Hepatocyte (in vitro differentiated cells): ENCODE measurements around the gene SBF2. TPM values are rescaled to one million over a fixed set of nuclear protein-coding genes. Genes with fewer than 3 reads are reported as not detected.
A peak's percentile ranks its signal among the peaks of the same experiment; 100 is the strongest.

Experiments
- DNase-seq: peaks from one replicate; pipeline ENCODE4 v3.0.0-alpha.2; 2016; ENCODE audit warnings: low spot score
- H2AFZ ChIP-seq: fragments of 200-600 bp; sonication (generic); 2 replicates; pipeline ENCODE4 v1.6.0; 2016; ENCODE audit warnings: antibody characterized with exemption, mild to moderate bottlenecking
- H3K27ac ChIP-seq: fragments of 200-600 bp; sonication (generic); 2 replicates; pipeline ENCODE4 v1.5.1; 2016; ENCODE audit warnings: mild to moderate bottlenecking
- H3K27me3 ChIP-seq: fragments of 200-600 bp; sonication (generic); 2 replicates; pipeline ENCODE4 v1.6.1; 2016
- H3K36me3 ChIP-seq: fragments of 200-600 bp; sonication (generic); replicated peaks from 2 replicates; pipeline ENCODE4 v1.5.1; 2016; ENCODE audit warnings: low read depth; ENCODE audit not compliant: insufficient read depth
- H3K4me1 ChIP-seq: fragments of 200-600 bp; sonication (generic); 2 replicates; pipeline ENCODE4 v1.5.1; 2016; ENCODE audit warnings: mild to moderate bottlenecking, moderate library complexity; ENCODE audit not compliant: insufficient read depth
- H3K4me2 ChIP-seq: fragments of 200-600 bp; sonication (generic); 2 replicates; pipeline ENCODE4 v1.6.0; 2016
- H3K4me3 ChIP-seq: fragments of 200-600 bp; sonication (generic); 2 replicates; pipeline ENCODE4 v1.5.1; 2016; ENCODE audit warnings: mild to moderate bottlenecking
- H3K79me2 ChIP-seq: fragments of 200-600 bp; sonication (generic); 2 replicates; pipeline ENCODE4 v1.6.0; 2017; ENCODE audit warnings: mild to moderate bottlenecking
- H3K9me2 ChIP-seq: fragments of 200-600 bp; sonication (generic); replicated peaks from 2 replicates; pipeline ENCODE4 v1.6.0; 2017; ENCODE audit warnings: mild to moderate bottlenecking; ENCODE audit not compliant: insufficient read depth
- H3K9me3 ChIP-seq: fragments of 200-600 bp; sonication (generic); 2 replicates; pipeline ENCODE4 v1.5.1; 2016; ENCODE audit warnings: low read depth, mild to moderate bottlenecking
- H4K20me1 ChIP-seq: fragments of 200-600 bp; sonication (generic); 2 replicates; pipeline ENCODE4 v1.6.0; 2016; ENCODE audit warnings: mild to moderate bottlenecking; ENCODE audit not compliant: insufficient read depth, poor library complexity, severe bottlenecking
- EZH2 ChIP-seq: fragments of 200-600 bp; sonication (generic); IDR thresholded peaks from 2 replicates; pipeline ENCODE4 v1.6.1; 2016; ENCODE audit warnings: antibody characterized with exemption, mild to moderate bottlenecking, borderline replicate concordance
- EZH2phosphoT487 ChIP-seq: fragments of 200-600 bp; sonication (generic); IDR thresholded peaks from one replicate; pipeline ENCODE4 v1.6.1; 2018; ENCODE audit warnings: antibody characterized with exemption, mild to moderate bottlenecking, low read depth, moderate library complexity; ENCODE audit not compliant: unreplicated experiment, severe bottlenecking
- WGBS: methylation state at CpG from one replicate; pipeline ENCODE4 v1.1.6; 2016; ENCODE audit warnings: low lambda C conversion rate; ENCODE audit errors: missing lambda C conversion rate; 5-methylcytosine and 5-hydroxymethylcytosine counted together
- polyA plus RNA-seq: library from polyadenylated mRNA; unstranded; fragments of >200 nt; fragmentation: Nextera tagmentation; extraction: Ambion mirVana; gene quantifications from 2 replicates; pipeline ENCODE4 v1.2.1, GENCODE V29; 2016
- total RNA-seq: library from RNA; depleted of rRNA; stranded (reverse); fragments of >200 nt; gene quantifications from 2 replicates; pipeline ENCODE4 v1.2.3, GENCODE V29; 2014
- TF ChIP-seq, protein P1 (sequence below): fragments of 200-600 bp; sonication (generic); IDR thresholded peaks from 2 replicates; pipeline ENCODE4 v1.5.1; 2016; ENCODE audit warnings: antibody characterized with exemption, mild to moderate bottlenecking; ENCODE audit not compliant: poor library complexity

The SBF2 gene
- total and polyA plus RNA-seq, 2 experiments from 2014 or later = 25.7 to 83.2 TPM

DNA sequence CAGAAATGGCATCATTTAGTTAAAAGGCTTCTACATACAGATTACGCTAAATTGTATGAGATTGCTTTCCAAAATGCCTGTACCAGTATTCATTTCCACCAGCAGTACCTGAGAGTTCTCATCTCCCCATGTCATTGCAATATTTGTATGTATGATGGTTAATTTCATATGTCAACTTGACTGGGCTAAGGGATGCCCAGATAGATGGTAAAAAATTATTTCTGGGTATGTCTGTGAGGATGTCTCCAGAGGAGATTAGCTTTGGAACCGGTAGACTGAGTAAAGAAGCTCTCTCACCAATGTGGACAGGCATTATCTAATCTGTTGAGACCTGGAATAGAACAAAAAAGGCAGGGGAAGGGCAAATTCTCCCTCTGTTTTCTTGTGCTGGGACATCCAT lies 17.8 kb upstream of the SBF2 start:
- Histone ChIP-seq H2AFZ (no peak overlapping the region), H3K4me2 (no peak overlapping the region), H3K9me3 (no peaks in the 10 kb centered on the region), H3K79me2 (peaks cover 2% of the 10 kb centered on the region), H3K27ac (no peak overlapping the region), H3K4me1 (peaks cover 11% of the 10 kb centered on the region), H4K20me1 (no peaks in the 10 kb centered on the region), H3K36me3 (no peaks in the 10 kb centered on the region), H3K4me3 (no peak overlapping the region), H3K9me2 (no peaks in the 10 kb centered on the region), H3K27me3 (peaks cover 2% of the 10 kb centered on the region)
- TF ChIP-seq, protein P1, sequence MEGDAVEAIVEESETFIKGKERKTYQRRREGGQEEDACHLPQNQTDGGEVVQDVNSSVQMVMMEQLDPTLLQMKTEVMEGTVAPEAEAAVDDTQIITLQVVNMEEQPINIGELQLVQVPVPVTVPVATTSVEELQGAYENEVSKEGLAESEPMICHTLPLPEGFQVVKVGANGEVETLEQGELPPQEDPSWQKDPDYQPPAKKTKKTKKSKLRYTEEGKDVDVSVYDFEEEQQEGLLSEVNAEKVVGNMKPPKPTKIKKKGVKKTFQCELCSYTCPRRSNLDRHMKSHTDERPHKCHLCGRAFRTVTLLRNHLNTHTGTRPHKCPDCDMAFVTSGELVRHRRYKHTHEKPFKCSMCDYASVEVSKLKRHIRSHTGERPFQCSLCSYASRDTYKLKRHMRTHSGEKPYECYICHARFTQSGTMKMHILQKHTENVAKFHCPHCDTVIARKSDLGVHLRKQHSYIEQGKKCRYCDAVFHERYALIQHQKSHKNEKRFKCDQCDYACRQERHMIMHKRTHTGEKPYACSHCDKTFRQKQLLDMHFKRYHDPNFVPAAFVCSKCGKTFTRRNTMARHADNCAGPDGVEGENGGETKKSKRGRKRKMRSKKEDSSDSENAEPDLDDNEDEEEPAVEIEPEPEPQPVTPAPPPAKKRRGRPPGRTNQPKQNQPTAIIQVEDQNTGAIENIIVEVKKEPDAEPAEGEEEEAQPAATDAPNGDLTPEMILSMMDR = no peak
- TF ChIP-seq EZH2phosphoT487 = no peak
- TF ChIP-seq EZH2 = no peak
- DNase-seq = no peak
- 89% methylated on average over 2 of the region's 2 CpGs for WGBS

GRCh38 chr11:10310301-10310841 lies 16.4 kb upstream of the SBF2 start:
- Histone ChIP-seq H3K9me2 (no peaks in the 10 kb centered on the region), H3K4me3 (no peak overlapping the region), H4K20me1 (peaks cover 2% of the 10 kb centered on the region), H3K27me3 (peaks cover 3% of the 10 kb centered on the region), H3K79me2 (peaks cover 5% of the 10 kb centered on the region), H3K9me3 (no peaks in the 10 kb centered on the region), H3K4me2 (no peak overlapping the region), H3K27ac (no peak overlapping the region), H2AFZ (no peak overlapping the region), H3K4me1 (peaks cover 11% of the 10 kb centered on the region), H3K36me3 (no peaks in the 10 kb centered on the region)
- TF ChIP-seq EZH2phosphoT487 = no peak
- no peak for DNase-seq
- WGBS = 79% methylated on average over 3 of the region's 3 CpGs

DNA sequence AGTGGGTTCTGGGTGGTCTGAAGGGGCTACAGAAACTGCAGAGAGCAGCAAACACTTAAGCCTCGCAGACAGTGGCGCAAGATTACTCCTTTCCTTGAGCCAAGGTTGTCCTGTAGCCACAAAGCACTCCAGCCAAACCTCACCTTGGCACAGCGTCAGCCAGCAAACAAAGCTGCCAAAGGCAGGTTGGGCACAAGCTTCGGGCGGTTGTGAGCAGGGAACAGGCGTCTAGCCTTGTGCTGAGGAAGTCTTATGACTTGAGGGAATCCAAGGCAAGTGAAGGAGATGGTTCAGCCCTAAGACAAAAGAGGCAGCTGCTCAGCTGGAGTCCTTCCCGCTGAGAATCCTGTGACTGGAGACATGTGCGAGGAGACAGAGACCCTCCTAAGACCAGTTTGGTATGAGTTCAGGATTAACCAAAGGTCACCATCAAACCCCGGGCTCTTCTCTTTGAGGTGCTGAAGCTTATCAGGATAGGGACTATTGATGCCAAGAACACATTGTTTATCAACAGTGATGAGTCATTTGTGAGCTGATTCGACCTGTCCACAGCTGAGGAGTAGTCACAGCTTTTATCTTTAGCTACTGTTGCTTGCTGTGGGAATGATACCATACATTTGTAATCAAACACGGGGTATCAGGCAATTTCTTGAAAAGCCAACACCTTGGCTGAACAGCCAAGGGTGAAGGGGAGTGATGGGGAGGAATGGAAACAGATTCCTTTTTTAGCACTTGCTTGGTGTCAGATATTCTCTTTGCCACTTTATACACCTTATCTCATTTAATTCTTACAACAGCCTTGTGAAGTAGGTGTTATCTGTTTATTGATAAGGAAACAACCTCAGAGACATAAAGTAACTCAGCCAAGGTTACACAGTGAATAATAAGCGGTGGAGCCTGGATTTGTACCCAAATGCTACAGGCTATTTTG lies 15.4 kb upstream of the SBF2 start:
- peaks cover 3% of the 10 kb centered on the region for H3K27me3 ChIP-seq
- TF ChIP-seq EZH2 (no peak), EZH2phosphoT487 (no peak)
- TF ChIP-seq, protein P1 = no peak
- no peaks in the 10 kb centered on the region for H3K9me3 ChIP-seq
- H3K79me2 ChIP-seq = peaks cover 5% of the 10 kb centered on the region
- DNase-seq = peak; percentile 54
- peaks cover 2% of the 10 kb centered on the region for H4K20me1 ChIP-seq
- H2AFZ ChIP-seq = no peak overlapping the region
- H3K4me1 ChIP-seq = peaks cover 11% of the 10 kb centered on the region
- no peaks in the 10 kb centered on the region for H3K9me2 ChIP-seq
- H3K27ac ChIP-seq = peak overlapping the region; percentile 60
- H3K4me2 ChIP-seq = no peak overlapping the region
- no peak overlapping the region for H3K4me3 ChIP-seq
- H3K36me3 ChIP-seq = no peaks in the 10 kb centered on the region
- whole genome bisulfite sequencing = 56% methylated on average over 12 of the region's 12 CpGs

DNA sequence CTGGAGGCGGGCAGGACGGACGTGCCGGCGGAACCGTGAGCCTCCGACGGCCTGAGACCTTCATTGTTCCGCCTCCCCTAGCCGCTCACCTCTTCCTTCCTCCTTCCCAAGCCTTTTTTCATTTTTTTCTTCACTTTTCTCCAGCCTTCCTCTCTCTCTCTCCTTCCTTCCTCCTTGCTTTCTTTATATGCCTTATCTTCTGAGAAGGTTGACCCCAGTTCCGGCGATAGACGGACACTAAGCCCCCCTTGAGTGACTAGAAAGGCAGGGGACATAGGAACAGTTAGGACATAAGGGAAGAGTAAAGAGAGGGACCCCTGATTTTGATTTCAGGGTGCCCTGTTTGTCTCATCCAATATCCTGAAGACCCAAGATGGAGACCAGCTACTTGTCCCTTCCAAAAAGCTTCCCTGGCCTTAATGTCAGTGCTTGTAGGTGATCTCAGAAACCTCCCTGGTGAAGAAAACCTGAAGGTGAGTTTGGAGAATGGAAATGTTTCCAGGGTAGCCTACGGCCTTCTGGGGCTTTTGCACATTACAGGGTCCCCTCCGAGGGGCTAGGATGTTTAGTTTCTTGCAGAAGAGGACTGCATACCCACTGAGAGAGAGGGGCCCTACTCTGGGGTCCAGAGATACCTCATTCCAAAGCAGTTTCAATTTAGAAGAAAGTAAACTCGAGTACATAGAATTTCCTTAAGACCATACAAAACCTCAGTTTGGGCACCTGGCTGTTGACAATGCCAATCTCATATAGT lies 14.4 kb upstream of the SBF2 start:
- no peak for DNase-seq
- peak overlapping the region; percentile 34 for H2AFZ ChIP-seq
- H3K4me1 ChIP-seq = peaks cover 11% of the 10 kb centered on the region

More for the DNA sequence above, 14.4 kb upstream of the SBF2 start:
- H3K9me3 ChIP-seq = no peaks in the 10 kb centered on the region
- H3K27me3 ChIP-seq = peaks cover 3% of the 10 kb centered on the region
- TF ChIP-seq, protein P1 = no peak
- TF ChIP-seq EZH2 (no peak), EZH2phosphoT487 (no peak)
- 30% methylated on average over 16 of the region's 16 CpGs for WGBS
- H3K36me3 ChIP-seq = no peaks in the 10 kb centered on the region
- peaks cover 5% of the 10 kb centered on the region for H3K79me2 ChIP-seq
- H4K20me1 ChIP-seq = peaks cover 2% of the 10 kb centered on the region
- H3K9me2 ChIP-seq = no peaks in the 10 kb centered on the region
- peak overlapping the region; percentile 60 for H3K27ac ChIP-seq
- H3K4me3 ChIP-seq = peak overlapping the region; percentile 70
- H3K4me2 ChIP-seq = peak overlapping the region; percentile 89
